Measurements from ENCODE around the gene HRH1.

The HRH1 gene

DNA sequence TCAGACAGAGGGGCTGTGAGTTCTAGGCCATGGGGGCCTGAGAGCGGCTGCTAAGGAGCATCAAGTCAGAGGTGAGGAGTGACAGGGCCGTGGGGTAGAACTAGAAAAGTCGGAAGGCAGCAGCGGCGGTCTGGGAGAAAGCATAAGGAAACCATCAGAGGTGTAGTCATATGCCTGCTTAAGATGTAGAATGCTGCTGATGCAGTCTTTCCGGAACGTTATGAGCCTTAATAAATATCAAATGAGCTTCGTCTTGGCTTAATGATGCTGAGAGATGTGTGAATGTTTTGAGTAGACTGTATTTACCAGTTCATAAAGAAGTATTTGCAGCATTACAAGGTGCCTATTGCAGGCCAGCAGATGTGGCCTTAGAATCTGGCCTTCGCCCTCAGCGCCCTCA is 133.1 kb downstream of the HRH1 start:
- FAIRE-seq: no peak

DNA sequence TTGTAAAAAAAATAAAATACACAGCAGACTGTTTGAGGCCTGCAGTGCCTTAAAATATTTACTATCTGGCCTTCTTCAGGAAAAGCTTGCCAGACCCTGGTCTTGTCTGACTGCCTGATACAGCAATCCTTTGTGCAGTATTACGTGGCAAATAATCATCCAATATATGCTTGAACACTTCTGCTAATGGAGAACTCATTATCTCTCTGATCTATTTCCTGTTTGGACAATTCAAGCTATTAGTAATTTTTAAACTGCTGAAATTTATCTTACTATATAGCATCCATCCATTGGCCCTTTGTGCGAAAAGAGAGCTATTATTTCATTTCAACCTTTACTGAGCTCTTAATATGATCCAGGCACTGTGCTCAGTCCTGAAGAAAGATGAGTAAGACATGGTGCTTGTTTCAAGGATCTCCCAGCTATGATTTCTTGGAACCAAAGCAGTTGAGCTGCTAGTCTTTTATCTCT is 133.8 kb downstream of the HRH1 start:
- FAIRE-seq: no peak

DNA sequence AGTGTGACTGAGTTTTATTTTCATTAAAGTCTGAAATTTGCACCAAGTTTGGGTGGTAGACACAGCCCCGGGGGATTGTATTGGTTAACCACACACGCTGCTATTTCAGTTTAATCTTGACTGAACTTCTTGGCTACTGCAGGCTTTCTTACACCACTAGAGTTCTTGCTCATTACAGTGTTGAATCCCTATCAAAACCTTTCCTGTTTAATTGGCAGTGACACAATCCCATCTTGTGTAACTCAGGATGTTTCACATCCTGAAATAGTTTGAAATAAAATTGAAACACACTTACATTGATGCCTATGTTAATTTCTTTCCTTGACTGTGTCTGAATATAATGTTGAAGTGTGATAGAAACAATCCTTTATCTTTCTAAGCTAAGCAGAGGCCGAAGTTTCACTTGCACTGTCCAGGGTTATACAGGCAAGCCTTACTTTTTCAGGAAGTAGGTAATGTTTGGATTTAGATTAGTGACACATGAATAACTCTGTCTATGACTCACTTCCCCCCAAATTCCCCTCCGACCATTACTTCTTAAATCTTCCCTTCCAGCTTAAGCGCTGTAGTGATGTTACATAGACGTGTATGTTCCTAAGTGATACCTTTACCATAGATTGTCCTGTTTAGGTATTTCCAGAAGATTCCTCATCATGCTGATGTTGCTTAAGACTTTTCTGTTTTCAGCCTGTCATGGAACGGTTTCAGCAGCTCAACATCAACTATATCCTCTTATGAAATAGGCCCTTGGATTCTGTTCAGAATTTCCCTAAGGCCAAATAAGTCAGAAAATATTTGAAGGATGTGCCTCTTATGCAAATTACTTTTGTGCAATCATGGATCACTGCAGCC is 134.7 kb downstream of the HRH1 start:
- no peak for FAIRE-seq

DNA sequence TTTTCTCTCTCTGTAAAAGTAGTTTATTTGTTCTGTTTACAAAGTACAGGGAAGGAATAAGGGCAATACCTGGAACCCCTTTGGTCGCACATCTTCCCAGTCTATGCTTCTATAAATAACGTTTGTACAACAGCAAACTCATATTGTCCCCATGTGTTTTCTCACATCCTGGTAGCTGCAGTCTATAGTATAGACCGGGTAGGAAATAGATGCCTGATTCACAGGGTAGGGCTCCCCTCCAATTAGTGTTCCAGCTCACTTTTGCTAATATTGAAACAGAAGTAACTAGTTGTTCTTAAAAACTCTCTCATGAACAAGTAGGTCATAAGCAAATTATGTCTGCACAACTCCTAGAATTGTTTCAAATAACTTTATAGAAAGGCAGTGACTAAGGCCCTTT is 135.6 kb downstream of the HRH1 start:
- no peak for FAIRE-seq

DNA sequence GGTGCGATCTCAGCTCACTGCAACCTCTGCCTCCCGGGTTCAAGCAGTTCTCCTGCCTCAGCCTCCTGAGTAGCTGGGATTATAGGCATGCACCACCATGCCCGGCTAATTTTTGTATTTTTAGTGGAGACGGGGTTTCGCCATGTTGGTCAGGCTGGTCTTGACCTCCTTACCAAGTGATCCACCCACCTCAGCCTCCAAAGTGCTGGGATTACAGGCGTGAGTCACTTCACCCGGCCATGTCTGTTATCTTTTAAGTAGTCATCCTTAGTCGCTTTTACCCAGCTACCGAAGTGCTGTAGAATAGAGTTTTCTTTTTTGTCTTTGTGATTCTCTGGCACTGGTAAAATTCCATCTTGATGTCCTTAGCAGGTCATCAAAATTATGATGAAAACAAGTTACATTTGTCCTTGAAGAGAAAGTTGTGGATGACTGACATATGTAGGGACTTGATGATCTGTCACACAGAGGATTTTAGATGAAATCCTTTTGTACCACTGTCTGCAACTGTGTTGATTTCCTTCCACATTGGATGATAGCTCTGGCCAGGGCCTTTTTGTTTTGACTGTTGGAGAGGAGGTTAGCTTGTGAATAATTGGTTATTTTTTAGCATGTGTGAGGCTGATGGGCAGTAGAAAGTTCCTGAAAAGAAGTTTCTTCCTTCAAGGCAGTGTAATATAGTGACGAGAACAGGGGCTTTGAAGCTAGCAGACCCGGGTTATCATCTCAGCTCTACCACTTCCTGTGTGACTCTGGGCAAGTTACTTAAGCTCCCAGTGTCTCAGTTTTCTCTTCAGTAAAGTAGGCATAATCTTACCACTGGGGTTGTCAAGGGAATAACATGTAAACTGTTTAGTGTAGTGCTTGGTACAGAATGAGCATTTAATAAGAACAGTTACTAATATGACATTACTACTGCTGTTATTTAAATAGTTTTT is 136.7 kb downstream of the HRH1 start:
- FAIRE-seq: no peak

DNA sequence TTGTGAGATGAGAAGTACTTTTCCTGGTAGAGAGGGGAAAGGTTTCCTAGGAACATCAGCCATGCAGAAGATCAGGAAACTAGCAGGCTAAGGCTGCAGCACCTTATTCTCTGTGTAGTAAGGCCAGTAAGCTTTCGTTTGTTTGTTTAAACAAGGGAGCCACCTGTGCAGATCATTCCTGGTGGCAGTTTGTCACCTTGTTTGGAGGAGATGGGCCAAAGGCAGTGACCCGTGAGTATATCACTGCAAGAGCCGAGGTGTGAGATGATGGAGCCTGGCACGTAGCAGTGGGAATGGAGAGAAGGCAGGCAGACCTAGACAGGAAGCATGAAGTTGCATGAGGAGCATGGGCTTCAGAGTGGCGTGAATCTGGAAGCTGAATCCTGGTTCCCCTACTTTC is 137.5 kb downstream of the HRH1 start:
- no peak for FAIRE-seq

DNA sequence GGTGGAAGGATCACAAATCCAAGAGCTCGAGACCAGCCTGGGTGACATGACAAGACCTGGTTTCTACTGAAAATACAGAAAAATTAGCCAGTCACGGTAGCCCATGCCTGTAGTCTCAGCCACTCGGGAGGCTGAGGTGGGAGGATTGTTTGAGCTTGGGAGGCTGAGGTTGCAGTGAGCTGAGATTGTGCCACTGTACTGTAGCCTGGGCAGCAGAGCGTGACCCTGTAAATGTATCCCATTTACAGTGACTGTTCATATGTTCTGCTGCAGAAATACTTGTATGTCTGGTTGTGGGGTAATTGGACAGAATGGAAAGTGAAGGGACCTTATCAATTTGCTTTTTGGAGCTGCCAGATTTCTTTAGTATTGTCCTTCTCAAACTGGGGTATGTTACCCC is 142.8 kb downstream of the HRH1 start:
- FAIRE-seq: no peak

DNA sequence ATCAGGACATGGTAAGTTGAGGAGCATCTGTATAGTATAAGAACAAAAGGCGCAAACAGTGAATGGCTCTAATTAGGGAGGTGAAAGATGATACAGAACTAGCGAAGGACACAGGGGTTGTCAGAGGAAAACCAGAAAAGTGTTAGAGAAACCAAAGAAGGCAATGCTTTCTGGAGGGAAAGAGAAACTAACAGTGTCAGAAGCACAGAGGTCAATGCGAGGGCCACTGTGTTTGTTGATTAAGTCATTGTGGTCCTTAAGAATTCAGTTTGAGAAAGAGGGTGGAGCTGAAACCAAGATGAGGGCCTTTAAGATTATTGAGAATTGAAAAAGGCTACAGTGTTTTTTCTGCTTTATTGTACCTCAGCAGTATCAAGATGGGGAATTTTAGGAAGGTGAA is 146.7 kb downstream of the HRH1 start:
- FAIRE-seq: no peak

DNA sequence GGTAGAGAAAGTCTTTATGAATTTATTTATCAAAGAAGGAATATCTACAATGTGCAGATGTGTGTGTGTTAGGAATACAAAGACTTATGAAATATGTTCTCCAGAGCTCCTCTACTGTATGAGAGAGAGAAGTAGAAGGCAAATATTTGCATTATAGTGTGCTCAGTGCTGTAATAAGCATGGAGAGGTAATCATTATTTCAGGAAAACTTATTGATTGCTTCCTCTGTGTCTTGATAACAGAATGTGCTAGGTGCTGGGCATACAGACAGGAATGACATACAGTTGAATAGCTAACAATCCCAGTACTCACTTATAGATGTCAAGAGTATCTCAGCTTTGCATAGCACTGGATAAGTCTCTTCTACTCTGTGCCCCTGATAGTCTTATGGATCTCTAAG is 148.2 kb downstream of the HRH1 start:
- FAIRE-seq: no peak

DNA sequence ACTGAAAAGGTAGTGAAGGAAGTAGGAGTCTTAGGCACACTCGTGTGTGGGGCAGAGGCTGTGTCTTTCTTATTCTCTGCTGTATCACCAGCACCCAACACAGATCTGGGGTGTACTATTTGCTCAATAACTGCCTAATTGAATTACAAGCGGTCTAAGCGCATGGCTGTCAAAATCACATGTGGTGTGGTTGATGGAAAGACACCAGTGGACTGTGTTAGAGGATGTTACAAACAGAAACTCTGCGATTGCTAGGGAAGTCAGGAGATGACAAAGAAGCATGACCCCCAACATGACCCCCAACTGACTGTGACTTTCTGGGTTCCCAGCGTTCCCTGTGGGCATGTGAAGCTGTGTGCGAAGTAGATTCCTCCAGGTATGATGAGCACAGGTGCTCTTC is 149.9 kb downstream of the HRH1 start:
- no peak for FAIRE-seq

DNA sequence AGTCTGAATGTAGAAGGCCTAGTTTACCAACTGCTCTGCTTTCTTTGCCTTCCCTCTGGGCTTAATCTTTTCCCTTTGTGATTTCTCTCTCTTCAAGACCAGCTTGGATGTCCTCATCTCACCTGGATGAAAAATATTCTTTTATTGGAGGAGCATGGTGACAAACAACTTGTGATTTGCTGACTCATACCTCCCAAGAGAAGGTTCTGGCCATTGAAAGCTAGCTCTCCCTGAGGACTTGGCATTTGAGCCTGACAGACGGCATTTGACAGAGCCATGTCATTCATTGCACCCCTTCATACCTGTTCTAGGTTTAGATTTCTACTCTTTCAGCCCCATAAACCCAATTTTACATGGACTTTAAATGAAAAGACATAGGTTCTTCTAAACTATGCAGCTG is 151.2 kb downstream of the HRH1 start:
- no peak for FAIRE-seq

DNA sequence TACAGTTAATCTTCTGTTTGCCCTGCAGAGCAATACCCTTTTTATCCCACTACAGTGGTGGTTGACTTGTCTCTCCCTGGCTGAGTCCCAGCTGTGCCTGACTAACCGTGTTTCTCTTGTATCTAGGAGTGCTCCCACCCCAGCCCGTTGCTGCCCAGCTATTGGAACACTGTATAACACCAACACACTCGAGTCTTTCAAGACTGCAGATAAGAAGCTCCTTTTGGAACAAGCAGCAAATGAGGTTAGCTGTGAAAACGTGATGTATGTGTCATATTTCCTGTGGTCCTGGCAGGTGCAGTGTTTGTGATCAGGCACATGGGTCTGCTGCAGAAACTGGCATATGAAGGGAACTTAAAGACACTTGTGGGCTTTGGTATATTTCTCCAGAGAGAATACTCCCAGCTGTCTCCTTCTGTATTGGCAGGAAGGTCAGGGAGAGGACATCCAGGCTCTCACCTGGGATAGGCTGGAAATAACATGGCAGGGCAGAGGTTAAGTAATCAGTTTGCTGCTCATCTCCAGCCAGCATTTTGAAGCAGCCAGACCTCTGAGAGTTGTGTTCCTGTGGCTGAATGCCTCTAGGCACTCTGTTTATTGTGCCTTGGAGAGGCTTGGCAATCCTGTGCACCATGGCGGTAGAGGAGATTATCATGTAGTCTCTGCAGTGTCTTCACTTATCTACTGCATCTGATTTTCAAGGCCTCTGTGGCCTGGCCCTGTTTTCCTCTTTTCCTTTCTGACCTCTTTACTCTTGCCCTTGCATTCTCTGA is 152.7 kb downstream of the HRH1 start:
- no peak for FAIRE-seq

DNA sequence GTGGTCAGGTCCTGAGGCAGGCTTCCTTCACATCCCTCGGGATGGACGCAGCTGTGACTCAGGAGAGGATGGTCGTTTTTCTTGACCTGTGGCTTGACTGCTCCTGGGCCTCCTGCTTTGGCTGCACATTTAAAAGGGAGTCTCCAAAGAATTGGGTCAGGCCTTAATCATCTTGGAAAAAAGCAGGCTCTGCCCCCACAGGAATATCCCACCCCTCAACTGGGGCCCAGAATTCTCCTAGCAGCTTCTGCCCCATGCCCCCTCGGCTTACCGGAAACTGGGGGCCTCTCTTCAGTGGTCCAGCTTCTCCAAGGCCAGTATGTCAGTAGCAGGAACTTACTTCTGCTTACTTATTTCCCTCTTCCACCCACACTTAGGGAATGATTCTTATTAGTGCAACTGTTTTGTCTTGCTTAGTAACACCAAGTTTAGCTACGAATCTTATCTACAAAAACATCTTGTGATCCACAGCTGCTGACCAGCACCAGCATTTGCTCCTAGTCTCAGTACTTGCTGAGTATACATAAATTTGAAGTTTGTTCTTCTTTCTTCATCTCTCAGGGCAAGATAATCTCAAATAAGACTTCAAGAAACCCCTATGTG is 153.6 kb downstream of the HRH1 start:
- FAIRE-seq: no peak

DNA sequence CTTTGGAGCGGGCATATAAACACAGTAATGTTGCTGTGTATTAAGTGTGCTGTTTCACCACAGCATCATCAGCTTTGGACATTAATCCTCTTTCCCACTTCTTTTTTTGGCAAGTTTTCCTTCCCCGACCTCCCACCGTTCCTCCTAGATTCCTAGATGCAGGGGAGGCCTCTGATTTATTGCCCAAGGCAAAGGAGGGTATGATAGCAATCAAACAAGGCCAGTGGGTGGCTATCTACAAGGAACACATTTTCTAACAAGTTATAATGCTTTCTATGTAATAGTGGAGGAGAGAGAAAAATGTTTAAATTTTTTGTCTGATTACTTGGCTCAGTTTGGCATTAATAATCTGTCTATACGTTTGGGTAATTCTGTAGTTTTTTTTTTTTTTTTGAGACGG is 156.0 kb downstream of the HRH1 start:
- no peak for FAIRE-seq

DNA sequence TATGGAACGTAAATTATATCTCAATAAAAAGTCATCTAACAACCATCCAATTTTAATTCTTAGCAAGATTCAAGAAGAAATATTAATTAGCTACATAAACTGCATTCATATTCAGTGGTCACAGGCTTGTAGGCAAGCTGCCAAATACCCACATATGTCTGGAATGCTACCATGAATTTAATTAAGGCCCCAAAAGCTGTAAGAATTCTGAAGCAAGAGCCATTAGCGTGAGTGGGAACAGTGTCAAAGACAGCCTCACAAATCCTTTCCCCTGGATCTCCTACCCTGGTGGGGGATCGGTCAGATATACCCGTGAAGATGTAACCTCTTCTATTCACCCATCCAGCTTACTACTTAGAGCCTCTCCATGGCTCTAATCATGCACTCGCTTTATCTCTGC is 157.9 kb downstream of the HRH1 start:
- FAIRE-seq: no peak

Measured in endometrium (tissue), 2 donors.